ENCODE results near the gene FAAH.

The FAAH gene

DNA sequence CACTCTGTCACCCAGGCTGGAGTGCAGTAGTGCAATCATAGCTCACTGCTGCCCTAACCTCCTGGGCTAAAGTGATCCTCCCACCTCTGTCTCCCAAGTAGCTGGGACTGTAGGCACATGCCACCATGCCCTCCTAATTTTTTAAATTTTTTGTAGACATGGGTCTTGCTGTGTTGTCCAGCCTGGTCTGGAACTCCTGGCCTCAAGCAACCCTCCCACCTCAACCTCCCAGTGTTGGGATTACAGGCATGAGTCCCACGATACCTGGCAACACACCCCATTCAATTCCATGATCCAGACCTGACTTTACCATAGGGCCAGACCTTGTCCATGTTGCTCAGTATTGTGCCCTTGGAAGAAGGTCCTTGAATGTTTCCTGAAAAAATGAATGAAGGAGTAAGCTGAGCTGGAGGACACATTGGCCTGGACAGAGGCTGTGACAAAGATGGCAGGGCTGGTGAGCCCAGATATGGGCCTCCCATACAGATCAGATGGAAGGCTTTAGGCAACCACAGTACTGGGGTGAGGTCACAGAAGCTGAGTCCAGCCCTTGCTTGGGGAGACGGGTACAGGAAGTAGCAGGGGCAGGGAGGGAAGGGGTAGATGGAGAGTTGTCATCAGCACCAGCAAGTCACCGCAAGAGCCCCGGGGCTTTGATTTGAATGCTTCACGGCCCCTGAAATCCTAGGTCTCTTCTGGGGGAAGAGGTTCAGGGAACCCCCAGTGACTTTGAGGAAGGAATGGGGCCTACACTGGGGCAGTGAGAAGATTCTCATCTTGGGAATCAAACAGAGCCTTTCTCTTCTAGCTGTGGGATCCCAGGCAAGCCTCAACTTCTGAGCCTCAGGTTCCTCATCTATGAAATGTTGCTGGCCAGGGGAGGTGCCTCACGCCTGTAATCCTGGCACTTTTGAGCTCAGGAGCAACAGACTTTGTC is 55.4 kb downstream of the FAAH start:
- no peak for DNase-seq (ENCODE audit: low read depth in 2 of 2)

GRCh38 chr1:46450160-46450517 is 56.0 kb downstream of the FAAH start:
- no peak for DNase-seq (ENCODE audit: low read depth in 2 of 2)

GRCh38 chr1:46451948-46452930 is 58.1 kb downstream of the FAAH start:
- no peak for DNase-seq (ENCODE audit: low read depth in 2 of 2)

DNA sequence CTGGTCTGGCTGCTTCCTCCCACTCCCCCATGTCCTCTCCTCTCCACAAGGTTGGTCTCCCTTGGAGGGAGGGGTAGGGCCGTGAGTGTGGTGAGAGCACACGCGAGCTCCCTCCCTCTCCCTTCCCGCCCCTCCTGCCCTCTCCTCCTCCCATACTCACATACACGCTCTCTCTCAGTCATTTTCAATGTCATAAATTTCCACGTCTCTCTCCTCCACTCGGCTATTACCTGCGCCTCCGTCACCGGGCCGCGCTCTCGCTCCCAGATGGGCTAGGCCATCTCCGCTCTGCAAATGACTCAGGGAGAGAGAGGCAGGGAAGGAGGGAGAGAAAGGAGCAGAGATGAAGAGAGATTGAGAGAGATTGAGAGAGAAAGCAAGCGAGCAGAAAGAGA is 58.8 kb downstream of the FAAH start:
- DNase-seq (ENCODE audit: low read depth in 2 of 2) = no peak

- DNase-seq (ENCODE audit: low read depth in 2 of 2) = no peak
These were observed 59.3 kb downstream of the FAAH start for GRCh38 chr1:46453449-46453848.

- no peak for DNase-seq (ENCODE audit: low read depth in 2 of 2)
These were observed 61.8 kb downstream of the FAAH start for GRCh38 chr1:46455951-46456350.

DNA sequence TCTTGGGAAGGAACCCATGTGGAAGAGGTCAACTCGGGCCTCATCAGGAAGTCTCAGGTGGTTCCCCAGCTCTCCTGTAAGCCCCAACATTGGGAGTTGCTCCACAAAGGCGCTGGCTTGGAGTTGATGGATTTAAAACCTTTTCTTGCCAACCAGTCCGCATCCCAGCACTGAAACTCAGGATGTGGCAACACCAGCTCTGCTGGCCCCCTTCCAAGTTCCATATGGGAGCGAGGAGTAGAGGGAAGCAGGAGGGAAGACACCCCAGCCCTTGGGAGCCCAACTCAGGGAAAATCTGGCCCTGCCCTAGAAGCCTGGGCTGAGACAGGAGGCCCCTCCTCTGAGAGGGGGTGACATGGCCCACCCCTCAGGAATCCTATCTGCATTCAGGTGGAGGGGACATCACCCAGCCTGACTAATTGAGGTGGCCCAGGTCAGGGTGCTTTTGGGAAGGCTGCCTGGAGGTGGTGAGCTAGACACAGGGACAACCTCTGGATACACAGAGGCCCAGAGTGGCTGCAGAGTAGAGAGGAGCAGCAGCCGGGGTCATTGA is 62.4 kb downstream of the FAAH start:
- no peak for DNase-seq (ENCODE audit: low read depth in 2 of 2)

- DNase-seq (ENCODE audit: low read depth in 2 of 2) = no peak
These were observed 63.1 kb downstream of the FAAH start for GRCh38 chr1:46457178-46457577.

DNA sequence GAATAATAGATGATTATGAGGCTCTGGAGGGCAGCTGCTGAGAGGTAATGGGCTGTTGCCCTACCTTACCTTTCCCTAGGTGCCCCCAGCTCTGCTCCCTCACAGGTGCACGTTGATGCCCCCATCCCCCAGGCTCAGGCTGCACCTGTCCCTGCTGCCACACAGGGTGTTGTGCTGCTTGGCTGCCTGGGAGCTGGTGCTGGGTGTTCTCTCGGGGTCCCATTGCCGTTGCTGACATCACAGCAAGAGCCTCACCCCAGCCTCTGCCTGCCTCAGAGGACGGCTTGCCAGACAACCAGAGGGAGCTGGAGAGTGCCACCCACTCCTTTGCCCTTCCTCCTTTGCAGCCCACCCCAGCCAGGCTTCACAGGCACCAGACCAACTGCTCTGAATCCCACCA is 64.1 kb downstream of the FAAH start:
- no peak for DNase-seq (ENCODE audit: low read depth in 2 of 2)

DNA sequence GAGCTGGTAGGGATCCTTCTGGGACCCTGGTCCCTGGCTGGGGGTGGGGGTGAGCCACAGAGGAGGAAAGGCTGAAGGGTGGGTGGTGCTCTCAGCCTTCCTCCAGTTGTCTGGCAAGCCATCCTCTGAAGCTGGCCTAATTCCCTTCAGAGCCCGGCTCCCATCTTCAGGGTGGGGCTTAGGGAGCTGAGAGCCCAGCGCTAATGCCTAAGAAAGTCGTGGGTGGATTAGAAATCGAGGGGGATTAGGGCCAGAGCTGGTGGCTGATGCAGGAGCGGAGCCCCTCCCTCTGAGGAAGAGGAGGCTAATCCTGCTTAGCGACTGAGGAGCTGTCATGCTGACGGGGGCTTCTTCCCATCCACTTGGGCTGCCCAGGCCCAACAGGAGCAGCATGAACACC is 64.7 kb downstream of the FAAH start:
- no peak for DNase-seq (ENCODE audit: low read depth in 2 of 2)

DNA sequence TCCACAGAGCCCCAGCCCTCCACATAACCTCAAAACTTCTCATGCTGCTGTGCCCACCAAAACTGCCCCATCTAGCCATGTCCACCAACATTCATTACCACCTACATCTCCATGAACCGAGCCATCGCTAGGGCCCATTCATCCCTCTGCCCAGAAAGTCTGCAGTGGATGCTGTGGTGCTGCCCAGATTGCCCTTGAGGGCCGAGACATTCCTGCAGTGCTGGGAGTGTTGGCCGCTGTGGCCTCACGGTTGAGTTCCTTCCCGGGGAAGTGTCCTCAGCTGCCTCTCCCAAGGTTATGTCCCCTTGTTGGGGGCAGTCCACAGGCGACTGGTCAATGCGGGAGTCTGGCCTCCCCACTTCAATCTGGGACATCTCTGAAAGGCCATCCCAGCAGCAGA is 65.2 kb downstream of the FAAH start:
- no peak for DNase-seq (ENCODE audit: low read depth in 2 of 2)

GRCh38 chr1:46461017-46461808 is 67.1 kb downstream of the FAAH start:
- no peak for DNase-seq (ENCODE audit: low read depth in 2 of 2)

GRCh38 chr1:46461809-46462448 is 67.8 kb downstream of the FAAH start:
- no peak for DNase-seq (ENCODE audit: low read depth in 2 of 2)
